Measurements from ENCODE around the gene EXOC7. TPM values are rescaled to one million over a fixed set of nuclear protein-coding genes. Genes with fewer than 3 reads are reported as not detected.

Gene EXOC7
- total RNA-seq, 2 donors from 2014 or later, result 74.1 to 79.5 TPM

- DNase-seq (no peak), ATAC-seq (no peak)
- intact Hi-C loops (cut with DNase I), result loop anchor here (5.0 kb wide), 3 partner anchors 58 to 173 kb away; no protein-coding TSS in a partner anchor
Observed at GRCh38 chr17:76124582-76125390, 21.2 kb upstream of the EXOC7 start.

GRCh38 chr17:76123749-76124581, 20.4 kb upstream of the EXOC7 start:
- intact Hi-C loops (cut with DNase I), result loop anchor here (5.0 kb wide), 3 partner anchors 58 to 173 kb away; no protein-coding TSS in a partner anchor
- DNase-seq, result no peak

GRCh38 chr17:76123191-76123499, 19.6 kb upstream of the EXOC7 start:
- DNase-seq (no peak), ATAC-seq (no peak)
- intact Hi-C loops (cut with DNase I), result loop anchor here (5.0 kb wide), 3 partner anchors 59 to 174 kb away; no protein-coding TSS in a partner anchor

More at GRCh38 chr17:76123749-76124581, 20.4 kb upstream of the EXOC7 start:
- ATAC-seq, result no peak

GRCh38 chr17:76122431-76123190, 19.0 kb upstream of the EXOC7 start:
- DNase-seq (no peak), ATAC-seq (no peak)
- intact Hi-C loops (cut with DNase I), result loop anchor here (5.0 kb wide), 3 partner anchors 60 to 175 kb away; no protein-coding TSS in a partner anchor

GRCh38 chr17:76121932-76122430, 18.4 kb upstream of the EXOC7 start:
- peak; percentile 63 to 66 for ATAC-seq
- intact Hi-C loops (cut with DNase I), result loop anchor here (1.0 to 5.0 kb wide), 4 partner anchors 60 to 175 kb away; no protein-coding TSS in a partner anchor
- DNase-seq, result no peak

GRCh38 chr17:76120658-76121008, 17.0 kb upstream of the EXOC7 start:
- no peak for ATAC-seq
- intact Hi-C loops (cut with DNase I), result loop anchor here (1.0 to 5.0 kb wide), 4 partner anchors 62 to 177 kb away; no protein-coding TSS in a partner anchor
- no peak for DNase-seq

GRCh38 chr17:76119409-76120371, 16.1 kb upstream of the EXOC7 start:
- DNase-seq (no peak), ATAC-seq (no peak)
- intact Hi-C loops (cut with DNase I), result loop anchor here (5.0 kb wide), 3 partner anchors 63 to 178 kb away; no protein-coding TSS in a partner anchor

GRCh38 chr17:76115138-76115754, 11.7 kb upstream of the EXOC7 start:
- ATAC-seq (no peak), DNase-seq (no peak)
- intact Hi-C loops (cut with DNase I), result no loop called here

GRCh38 chr17:76111956-76112355, 8.4 kb upstream of the EXOC7 start:
- intact Hi-C loops (cut with DNase I), result no loop called here
- DNase-seq (no peak), ATAC-seq (no peak)

- ATAC-seq, result no peak
- intact Hi-C loops (cut with DNase I), result no loop called here
- DNase-seq, result no peak
Observed at GRCh38 chr17:76107509-76107908, 3.9 kb upstream of the EXOC7 start.

GRCh38 chr17:76106703-76107102, 3.1 kb upstream of the EXOC7 start:
- DNase-seq (no peak), ATAC-seq (no peak)
- intact Hi-C loops (cut with DNase I), result no loop called here

- intact Hi-C loops (cut with DNase I), result no loop called here
- ATAC-seq (no peak), DNase-seq (no peak)
Observed at GRCh38 chr17:76104896-76105231, 1.3 kb upstream of the EXOC7 start.

- intact Hi-C loops (cut with DNase I), result no loop called here
- peak; percentile 6 to 20 for ATAC-seq
Observed at GRCh38 chr17:76104140-76104895, 731 bp upstream of the EXOC7 start.

GRCh38 chr17:76102944-76103273, 678 bp downstream of the EXOC7 start:
- intact Hi-C loops (cut with DNase I), result no loop called here
- DNase-seq, result no peak
- ATAC-seq, result no peak

More at GRCh38 chr17:76104140-76104895, 731 bp upstream of the EXOC7 start:
- no peak for DNase-seq

GRCh38 chr17:76097716-76098295, 5.8 kb downstream of the EXOC7 start:
- DNase-seq, result no peak
- no peak for ATAC-seq

GRCh38 chr17:76095943-76096342, 7.6 kb downstream of the EXOC7 start:
- ATAC-seq, result no peak
- DNase-seq, result no peak
- intact Hi-C loops (cut with DNase I), result no loop called here

More at GRCh38 chr17:76097716-76098295, 5.8 kb downstream of the EXOC7 start:
- intact Hi-C loops (cut with DNase I), result no loop called here

GRCh38 chr17:76094046-76094445, 9.5 kb downstream of the EXOC7 start:
- ATAC-seq, result no peak
- no peak for DNase-seq
- intact Hi-C loops (cut with DNase I), result no loop called here
